ENCODE measurements around the gene UGT1A6. TPM values are rescaled to one million over a fixed set of nuclear protein-coding genes. Genes with fewer than 3 reads are reported as not detected.

The UGT1A6 gene
- total RNA-seq, 1 donor from 2014 or later, result 2.3 TPM

- TF ChIP-seq CTCF (IDR thresholded peaks at IDR 0.05), result no peak
- peaks cover 5% of the 10 kb centered on the region for H3K27me3 ChIP-seq (ENCODE audit: low read depth)
- intact Hi-C loops (cut with DNase I), result no loop called here
- no peak overlapping the region for H3K4me3 ChIP-seq
- no peaks in the 10 kb centered on the region for H3K36me3 ChIP-seq
- no peaks in the 10 kb centered on the region for H3K4me1 ChIP-seq
- no peak for ATAC-seq
- no peak for DNase-seq
- H3K9me3 ChIP-seq, result no peaks in the 10 kb centered on the region
- H3K27ac ChIP-seq, result no peak overlapping the region
Observed at GRCh38 chr2:233764761-233765160, 72.1 kb downstream of the UGT1A6 start.

- no peaks in the 10 kb centered on the region for H3K4me1 ChIP-seq
- H3K9me3 ChIP-seq, result no peaks in the 10 kb centered on the region
- no peak for DNase-seq
- intact Hi-C loops (cut with DNase I), result no loop called here
- TF ChIP-seq CTCF (IDR thresholded peaks at IDR 0.05), result no peak
- H3K27ac ChIP-seq, result no peak overlapping the region
- H3K4me3 ChIP-seq, result no peak overlapping the region
- ATAC-seq, result no peak
- H3K36me3 ChIP-seq, result no peaks in the 10 kb centered on the region
- H3K27me3 ChIP-seq (ENCODE audit: low read depth), result peaks cover 5% of the 10 kb centered on the region
Observed at GRCh38 chr2:233766416-233766815, 73.7 kb downstream of the UGT1A6 start.

DNA sequence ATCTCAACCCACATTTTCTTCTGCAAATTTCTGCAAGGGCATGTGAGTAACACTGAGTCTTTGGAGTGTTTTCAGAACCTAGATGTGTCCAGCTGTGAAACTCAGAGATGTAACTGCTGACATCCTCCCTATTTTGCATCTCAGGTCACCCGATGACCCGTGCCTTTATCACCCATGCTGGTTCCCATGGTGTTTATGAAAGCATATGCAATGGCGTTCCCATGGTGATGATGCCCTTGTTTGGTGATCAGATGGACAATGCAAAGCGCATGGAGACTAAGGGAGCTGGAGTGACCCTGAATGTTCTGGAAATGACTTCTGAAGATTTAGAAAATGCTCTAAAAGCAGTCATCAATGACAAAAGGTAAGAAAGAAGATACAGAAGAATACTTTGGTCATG is 75.4 kb downstream of the UGT1A6 start:
- Histone ChIP-seq H3K27me3 (ENCODE audit: low read depth) (peaks cover 4% of the 10 kb centered on the region), H3K27ac (no peak overlapping the region), H3K4me1 (no peaks in the 10 kb centered on the region), H3K36me3 (no peaks in the 10 kb centered on the region), H3K9me3 (no peaks in the 10 kb centered on the region), H3K4me3 (no peak overlapping the region)
- no peak for TF ChIP-seq CTCF (IDR thresholded peaks at IDR 0.05)
- ATAC-seq, result no peak
- intact Hi-C loops (cut with DNase I), result no loop called here
- no peak for DNase-seq

GRCh38 chr2:233769260-233769659 is 76.6 kb downstream of the UGT1A6 start:
- Histone ChIP-seq H3K4me1 (no peaks in the 10 kb centered on the region), H3K4me3 (no peak overlapping the region), H3K36me3 (no peaks in the 10 kb centered on the region), H3K9me3 (no peaks in the 10 kb centered on the region), H3K27ac (no peak overlapping the region), H3K27me3 (ENCODE audit: low read depth) (no peaks in the 10 kb centered on the region)
- TF ChIP-seq CTCF (IDR thresholded peaks at IDR 0.05), result no peak
- ATAC-seq (no peak), DNase-seq (no peak)
- intact Hi-C loops (cut with DNase I), result no loop called here

DNA sequence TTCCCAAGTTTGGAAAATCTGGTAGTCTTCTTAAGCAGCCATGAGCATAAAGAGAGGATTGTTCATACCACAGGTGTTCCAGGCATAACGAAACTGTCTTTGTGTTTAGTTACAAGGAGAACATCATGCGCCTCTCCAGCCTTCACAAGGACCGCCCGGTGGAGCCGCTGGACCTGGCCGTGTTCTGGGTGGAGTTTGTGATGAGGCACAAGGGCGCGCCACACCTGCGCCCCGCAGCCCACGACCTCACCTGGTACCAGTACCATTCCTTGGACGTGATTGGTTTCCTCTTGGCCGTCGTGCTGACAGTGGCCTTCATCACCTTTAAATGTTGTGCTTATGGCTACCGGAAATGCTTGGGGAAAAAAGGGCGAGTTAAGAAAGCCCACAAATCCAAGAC is 79.5 kb downstream of the UGT1A6 start:
- no peak for TF ChIP-seq CTCF (IDR thresholded peaks at IDR 0.05)

DNA sequence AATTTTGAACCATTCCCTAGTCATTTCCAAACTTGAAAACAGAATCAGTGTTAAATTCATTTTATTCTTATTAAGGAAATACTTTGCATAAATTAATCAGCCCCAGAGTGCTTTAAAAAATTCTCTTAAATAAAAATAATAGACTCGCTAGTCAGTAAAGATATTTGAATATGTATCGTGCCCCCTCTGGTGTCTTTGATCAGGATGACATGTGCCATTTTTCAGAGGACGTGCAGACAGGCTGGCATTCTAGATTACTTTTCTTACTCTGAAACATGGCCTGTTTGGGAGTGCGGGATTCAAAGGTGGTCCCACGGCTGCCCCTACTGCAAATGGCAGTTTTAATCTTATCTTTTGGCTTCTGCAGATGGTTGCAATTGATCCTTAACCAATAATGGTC is 79.9 kb downstream of the UGT1A6 start:
- no peaks in the 10 kb centered on the region for H3K9me3 ChIP-seq
- ATAC-seq (no peak), DNase-seq (no peak)
- no peaks in the 10 kb centered on the region for H3K4me1 ChIP-seq
- TF ChIP-seq CTCF (IDR thresholded peaks at IDR 0.05), result no peak
- H3K36me3 ChIP-seq, result no peaks in the 10 kb centered on the region
- no peak overlapping the region for H3K4me3 ChIP-seq
- no peak overlapping the region for H3K27ac ChIP-seq
- intact Hi-C loops (cut with DNase I), result no loop called here
- H3K27me3 ChIP-seq (ENCODE audit: low read depth), result no peaks in the 10 kb centered on the region

More for the DNA sequence above, 79.5 kb downstream of the UGT1A6 start:
- Histone ChIP-seq H3K36me3 (no peaks in the 10 kb centered on the region), H3K27me3 (ENCODE audit: low read depth) (no peaks in the 10 kb centered on the region), H3K4me1 (no peaks in the 10 kb centered on the region), H3K27ac (no peak overlapping the region), H3K4me3 (no peak overlapping the region), H3K9me3 (no peaks in the 10 kb centered on the region)
- ATAC-seq (no peak), DNase-seq (no peak)
- intact Hi-C loops (cut with DNase I), result no loop called here
